Peyer's patch (tissue), 4 donors: ENCODE results near the gene MRPL45.

ENCODE experiments used
- CTCF ChIP-seq, 6 experiments: fragments of 450-650 bp in 4 of 6; fragments of 200-600 bp in 2 of 6; sonication (generic) in 1 of 6; IDR thresholded peaks; one replicate each; pipeline ENCODE4 v1.5.1; 2017 to 2019; ENCODE audit warnings: antibody characterized with exemption in 6 of 6, mild to moderate bottlenecking in 3 of 6, moderate library complexity in 1 of 6
- POLR2A ChIP-seq, 2 donors: fragments of 450-650 bp; IDR thresholded peaks; one replicate each; pipeline ENCODE4 v1.5.1; 2017; ENCODE audit warnings: antibody characterized with exemption in 2 of 2, mild to moderate bottlenecking in 2 of 2, moderate library complexity in 2 of 2

- no peak for TF ChIP-seq CTCF (IDR thresholded peaks at IDR 0.05)
- no peak for TF ChIP-seq POLR2A (IDR thresholded peaks at IDR 0.05)
Observed at GRCh38 chr17:38343608-38344419, 46.8 kb downstream of the MRPL45 start, which contains the start of gene GPR179.
